ENCODE results near the gene BUD23.

DNA sequence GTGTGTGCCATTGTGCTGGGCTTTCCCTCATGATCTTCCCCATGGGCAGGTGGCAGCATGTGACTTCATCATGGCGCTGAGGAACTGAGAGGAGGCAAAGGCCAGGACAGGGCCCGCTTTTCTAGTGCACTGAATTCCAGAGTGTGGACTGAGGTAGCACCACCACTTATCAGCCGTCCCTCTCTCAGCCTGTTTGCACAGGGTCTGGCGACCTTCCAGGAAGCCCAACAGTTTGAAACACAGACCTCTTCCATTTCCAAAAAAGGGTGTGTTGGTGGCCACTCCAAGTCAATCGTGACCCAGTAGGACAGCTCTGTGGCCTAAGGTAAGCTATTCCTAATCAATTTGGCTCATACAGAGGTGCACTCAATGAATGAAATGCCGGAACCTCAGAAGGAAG lies 4.5 kb upstream of the BUD23 start:
- TF ChIP-seq EZH2 (IDR thresholded peaks at IDR 0.05; ENCODE audit: insufficient read depth, poor library complexity, severe bottlenecking) (no peak), EZH2phosphoT487 (IDR thresholded peaks at IDR 0.05; ENCODE audit: insufficient read depth, low read depth) (no peak)

Data from GM23248 (cell line).